Nephron progenitor cell (in vitro differentiated cells): Measurements from ENCODE around the gene PLEKHG7.
"Not testable (repeated sequence)": the region's sequence is repeated elsewhere in the genome, so short reads cannot be mapped to it uniquely, and the experiment has no call there.

Experiments used
- DNase-seq: peaks from one replicate; pipeline ENCODE4 v3.0.0; 2021
- H3K27ac Mint-ChIP-seq: 2 replicates; pipeline ENCODE4 v1.8.0; 2021; ENCODE audit warnings: mild to moderate bottlenecking, moderate library complexity, mixed read lengths
- H3K27me3 Mint-ChIP-seq: 2 replicates; pipeline ENCODE4 v1.8.0; 2021; ENCODE audit warnings: mild to moderate bottlenecking, low read depth, mixed read lengths; ENCODE audit not compliant: poor library complexity
- H3K36me3 Mint-ChIP-seq: 2 replicates; pipeline ENCODE4 v1.8.0; 2021; ENCODE audit warnings: low read depth, mixed read lengths
- H3K4me1 Mint-ChIP-seq: 2 replicates; pipeline ENCODE4 v1.8.0; 2021; ENCODE audit warnings: mixed read lengths
- H3K4me3 Mint-ChIP-seq: 2 replicates; pipeline ENCODE4 v1.8.0; 2021; ENCODE audit warnings: mild to moderate bottlenecking, moderate library complexity, mixed read lengths
- H3K9me3 Mint-ChIP-seq: 2 replicates; pipeline ENCODE4 v1.8.0; 2021; ENCODE audit warnings: mild to moderate bottlenecking, moderate library complexity, mixed read lengths
- CTCF ChIP-seq: fragments of 200-600 bp; sonication (generic); IDR thresholded peaks from 2 replicates; pipeline ENCODE4 v1.5.0; 2021; ENCODE audit warnings: antibody characterized with exemption

The PLEKHG7 gene

GRCh38 chr12:92661269-92661668 is 41.5 kb upstream of the PLEKHG7 start:
- no peak for DNase-seq
- no peaks in the 10 kb centered on the region for H3K27me3 Mint-ChIP-seq
- H3K36me3 Mint-ChIP-seq = no peaks in the 10 kb centered on the region
- TF ChIP-seq CTCF = no peak
- H3K4me3 Mint-ChIP-seq = no peak overlapping the region
- H3K4me1 Mint-ChIP-seq = no peaks in the 10 kb centered on the region
- H3K9me3 Mint-ChIP-seq = no peaks in the 10 kb centered on the region
- no peak overlapping the region for H3K27ac Mint-ChIP-seq

GRCh38 chr12:92665496-92665895 is 37.3 kb upstream of the PLEKHG7 start:
- no peak overlapping the region for H3K4me3 Mint-ChIP-seq
- no peak for DNase-seq
- H3K9me3 Mint-ChIP-seq = no peaks in the 10 kb centered on the region
- TF ChIP-seq CTCF = no peak
- H3K36me3 Mint-ChIP-seq = no peaks in the 10 kb centered on the region
- no peaks in the 10 kb centered on the region for H3K4me1 Mint-ChIP-seq
- peaks cover 3% of the 10 kb centered on the region for H3K27me3 Mint-ChIP-seq
- no peak overlapping the region for H3K27ac Mint-ChIP-seq

GRCh38 chr12:92668739-92669138 is 34.0 kb upstream of the PLEKHG7 start:
- H3K4me3 Mint-ChIP-seq = no peak overlapping the region
- DNase-seq = no peak
- H3K27ac Mint-ChIP-seq = no peak overlapping the region
- H3K36me3 Mint-ChIP-seq = no peaks in the 10 kb centered on the region
- peaks cover 4% of the 10 kb centered on the region for H3K9me3 Mint-ChIP-seq
- no peak for TF ChIP-seq CTCF
- peaks cover 10% of the 10 kb centered on the region for H3K27me3 Mint-ChIP-seq
- H3K4me1 Mint-ChIP-seq = no peaks in the 10 kb centered on the region

GRCh38 chr12:92671524-92671923 is 31.3 kb upstream of the PLEKHG7 start:
- H3K4me3 Mint-ChIP-seq, DNase-seq, H3K27ac Mint-ChIP-seq, H3K36me3 Mint-ChIP-seq, H3K4me1 Mint-ChIP-seq, H3K9me3 Mint-ChIP-seq: not testable (repeated sequence)
- peaks cover 16% of the 10 kb centered on the region for H3K27me3 Mint-ChIP-seq

GRCh38 chr12:92673756-92674155 is 29.0 kb upstream of the PLEKHG7 start:
- Mint-ChIP-seq H3K4me3 (no peak overlapping the region), H3K9me3 (peaks cover 4% of the 10 kb centered on the region), H3K27ac (no peak overlapping the region), H3K27me3 (peaks cover 14% of the 10 kb centered on the region), H3K4me1 (no peaks in the 10 kb centered on the region), H3K36me3 (no peaks in the 10 kb centered on the region)
- TF ChIP-seq CTCF = no peak
- DNase-seq = no peak

GRCh38 chr12:92674500-92674899 is 28.3 kb upstream of the PLEKHG7 start:
- H3K27ac Mint-ChIP-seq = no peak overlapping the region
- H3K9me3 Mint-ChIP-seq = peaks cover 4% of the 10 kb centered on the region
- H3K36me3 Mint-ChIP-seq = no peaks in the 10 kb centered on the region
- DNase-seq = no peak
- no peak for TF ChIP-seq CTCF
- H3K4me1 Mint-ChIP-seq = no peaks in the 10 kb centered on the region
- H3K27me3 Mint-ChIP-seq = peaks cover 13% of the 10 kb centered on the region
- H3K4me3 Mint-ChIP-seq = no peak overlapping the region
